ES-I3 (cell line): ENCODE results near the gene TUBAL3.

Experiments
- H3K36me3 ChIP-seq: 2 replicates; pipeline ENCODE4 v1.6.1; 2013; ENCODE audit warnings: mild to moderate bottlenecking, low read length, control low read depth, moderate library complexity; ENCODE audit not compliant: insufficient read depth
- H3K4me1 ChIP-seq: 2 replicates; pipeline ENCODE4 v1.6.1; 2013; ENCODE audit warnings: mild to moderate bottlenecking, control low read depth, low read length; ENCODE audit not compliant: insufficient read depth
- H3K9ac ChIP-seq: 2 replicates; pipeline ENCODE4 v1.6.1; 2013; ENCODE audit warnings: low read depth, mild to moderate bottlenecking, low read length, moderate library complexity
- H3K9me3 ChIP-seq: 2 replicates; pipeline ENCODE4 v1.6.1; 2013; ENCODE audit warnings: mild to moderate bottlenecking, low read length, moderate library complexity; ENCODE audit not compliant: control insufficient read depth, insufficient read depth

Gene TUBAL3

GRCh38 chr10:5356302-5356763, 48.3 kb downstream of the TUBAL3 start:
- no peak overlapping the region for H3K9ac ChIP-seq
- no peaks in the 10 kb centered on the region for H3K9me3 ChIP-seq
- H3K4me1 ChIP-seq: no peaks in the 10 kb centered on the region
- H3K36me3 ChIP-seq: no peaks in the 10 kb centered on the region

DNA sequence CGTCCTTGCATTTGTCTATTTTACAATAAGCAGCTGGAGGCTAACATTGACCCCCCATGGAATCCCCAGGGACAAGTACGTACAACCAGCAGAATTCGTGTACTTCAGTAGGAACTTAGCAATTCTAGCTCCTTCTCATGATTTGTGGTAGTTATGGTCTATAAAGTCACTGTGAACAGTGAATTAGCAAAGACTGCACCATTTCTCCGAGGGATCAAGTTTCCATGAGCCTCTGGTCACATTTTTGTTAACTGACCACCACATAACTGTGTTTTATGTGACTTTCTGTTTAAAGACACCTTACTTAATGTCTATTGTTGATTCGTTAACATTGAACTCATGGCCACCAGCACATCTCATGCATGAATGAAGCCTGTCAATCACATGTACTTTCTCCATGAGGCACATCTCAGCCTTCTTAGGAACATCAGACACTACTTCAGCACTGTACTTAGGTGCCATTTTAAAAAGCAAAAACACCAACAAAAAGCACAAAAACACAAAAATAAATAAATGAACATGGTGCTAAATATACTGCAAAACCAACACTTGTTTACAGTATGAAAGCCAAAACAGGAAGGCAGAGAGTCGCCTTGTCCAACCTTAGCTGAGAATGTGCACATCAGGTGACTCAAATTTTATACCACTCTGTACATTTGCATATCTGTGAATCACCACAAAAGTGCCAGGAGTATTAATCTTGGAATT, 48.9 kb downstream of the TUBAL3 start:
- Histone ChIP-seq H3K36me3 (no peaks in the 10 kb centered on the region), H3K4me1 (no peaks in the 10 kb centered on the region), H3K9me3 (no peaks in the 10 kb centered on the region)

DNA sequence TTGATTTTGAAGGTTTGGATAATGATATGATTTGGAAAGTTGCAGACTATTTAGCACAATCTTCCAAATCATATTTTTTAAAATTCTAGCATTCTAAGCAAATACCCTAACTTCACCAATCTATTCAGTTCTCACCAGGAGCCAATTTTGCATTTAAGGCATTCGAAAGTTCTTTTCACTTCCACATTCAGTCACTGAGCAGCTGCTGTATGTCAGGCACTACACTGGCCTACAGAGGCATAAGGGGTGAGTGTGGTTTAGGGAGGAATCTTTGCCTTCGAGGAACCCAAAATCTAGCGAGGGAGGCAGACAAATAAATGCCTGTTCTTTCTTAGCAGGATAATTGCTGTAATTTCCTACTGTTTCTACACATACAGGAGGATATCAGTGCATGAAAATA, 50.6 kb downstream of the TUBAL3 start:
- H3K9me3 ChIP-seq: no peaks in the 10 kb centered on the region
- H3K4me1 ChIP-seq: no peaks in the 10 kb centered on the region
- H3K9ac ChIP-seq: no peak overlapping the region
- no peaks in the 10 kb centered on the region for H3K36me3 ChIP-seq

More for the DNA sequence above, 48.9 kb downstream of the TUBAL3 start:
- H3K9ac ChIP-seq: no peak overlapping the region

DNA sequence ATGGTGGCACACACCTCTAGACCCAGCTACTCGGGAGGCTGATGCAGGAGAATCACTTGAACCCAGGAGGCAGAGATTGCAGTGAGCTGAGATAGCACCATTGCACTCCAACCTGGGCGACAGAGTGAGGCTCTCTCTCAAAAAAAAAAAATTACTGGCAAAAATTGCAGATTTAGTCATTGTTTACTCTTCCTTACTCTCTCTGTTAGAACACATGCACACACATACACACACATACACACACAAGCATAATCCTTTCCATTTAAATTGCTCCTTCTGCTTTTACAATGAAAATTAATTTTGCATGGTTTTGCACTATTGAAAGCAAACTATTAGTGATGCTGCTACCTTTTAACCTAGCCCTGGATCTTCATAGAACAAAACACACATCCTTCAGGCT, 55.3 kb downstream of the TUBAL3 start:
- no peak overlapping the region for H3K9ac ChIP-seq
- H3K4me1 ChIP-seq: no peaks in the 10 kb centered on the region
- H3K9me3 ChIP-seq: no peaks in the 10 kb centered on the region
- no peaks in the 10 kb centered on the region for H3K36me3 ChIP-seq

DNA sequence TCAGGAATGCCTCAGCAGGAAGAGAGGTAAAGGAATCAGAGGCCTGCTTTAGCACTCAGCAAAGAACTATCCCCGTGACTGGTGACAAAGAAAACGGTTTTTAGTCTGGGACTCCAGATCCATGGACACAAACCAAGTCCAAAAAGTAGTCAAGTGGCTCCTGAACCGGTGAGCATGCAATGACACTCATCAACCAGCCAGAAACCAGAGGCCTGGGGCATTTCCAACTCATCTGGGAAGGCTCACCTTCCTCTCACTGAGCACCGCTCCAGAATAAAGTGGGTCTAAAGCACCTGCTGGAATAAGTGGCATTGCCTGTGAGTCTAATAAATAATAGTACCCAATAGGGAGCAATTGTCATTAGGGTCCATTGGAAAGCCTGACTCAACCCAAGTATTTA, 57.7 kb downstream of the TUBAL3 start:
- Histone ChIP-seq H3K36me3 (no peaks in the 10 kb centered on the region), H3K4me1 (no peaks in the 10 kb centered on the region), H3K9ac (no peak overlapping the region), H3K9me3 (no peaks in the 10 kb centered on the region)

DNA sequence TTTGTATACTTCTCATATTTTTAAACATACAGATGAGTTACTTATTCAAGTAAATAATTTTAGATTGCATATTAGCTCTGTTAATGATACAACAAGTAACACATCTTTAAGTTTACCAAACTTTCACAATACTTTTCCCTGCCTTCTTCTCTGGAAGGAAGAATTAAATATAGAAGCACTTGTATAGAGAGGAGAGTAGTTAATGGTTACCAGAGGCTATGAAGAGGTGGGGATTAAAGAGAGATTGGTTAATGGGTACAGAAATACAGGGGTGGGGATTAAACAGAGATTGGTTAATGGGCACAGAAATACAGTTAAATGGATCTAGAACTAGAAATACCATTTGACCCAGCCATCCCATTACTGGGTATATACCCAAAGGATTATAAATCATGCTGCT, 59.9 kb downstream of the TUBAL3 start:
- Histone ChIP-seq H3K9ac (no peak overlapping the region), H3K4me1 (no peaks in the 10 kb centered on the region), H3K9me3 (no peaks in the 10 kb centered on the region), H3K36me3 (no peaks in the 10 kb centered on the region)

GRCh38 chr10:5343979-5344378, 60.6 kb downstream of the TUBAL3 start:
- H3K36me3 ChIP-seq: no peaks in the 10 kb centered on the region
- no peaks in the 10 kb centered on the region for H3K4me1 ChIP-seq
- 0 out of 2 replicates have a peak, but pooled peaks cover 3% of the 10 kb centered on the region for H3K9me3 ChIP-seq
- H3K9ac ChIP-seq: no peak overlapping the region

- Histone ChIP-seq H3K9ac (no peak overlapping the region), H3K4me1 (no peaks in the 10 kb centered on the region), H3K36me3 (no peaks in the 10 kb centered on the region), H3K9me3 (0 out of 2 replicates have a peak, but pooled peaks cover 3% of the 10 kb centered on the region)
These were observed 61.1 kb downstream of the TUBAL3 start for GRCh38 chr10:5343561-5343960.
